ENCODE results near the gene COL15A1. TPM values are rescaled to one million over a fixed set of nuclear protein-coding genes. Genes with fewer than 3 reads are reported as not detected.

COL15A1 gene
- total RNA-seq, 1 experiment from 2014 or later, result 0.22 TPM

DNA sequence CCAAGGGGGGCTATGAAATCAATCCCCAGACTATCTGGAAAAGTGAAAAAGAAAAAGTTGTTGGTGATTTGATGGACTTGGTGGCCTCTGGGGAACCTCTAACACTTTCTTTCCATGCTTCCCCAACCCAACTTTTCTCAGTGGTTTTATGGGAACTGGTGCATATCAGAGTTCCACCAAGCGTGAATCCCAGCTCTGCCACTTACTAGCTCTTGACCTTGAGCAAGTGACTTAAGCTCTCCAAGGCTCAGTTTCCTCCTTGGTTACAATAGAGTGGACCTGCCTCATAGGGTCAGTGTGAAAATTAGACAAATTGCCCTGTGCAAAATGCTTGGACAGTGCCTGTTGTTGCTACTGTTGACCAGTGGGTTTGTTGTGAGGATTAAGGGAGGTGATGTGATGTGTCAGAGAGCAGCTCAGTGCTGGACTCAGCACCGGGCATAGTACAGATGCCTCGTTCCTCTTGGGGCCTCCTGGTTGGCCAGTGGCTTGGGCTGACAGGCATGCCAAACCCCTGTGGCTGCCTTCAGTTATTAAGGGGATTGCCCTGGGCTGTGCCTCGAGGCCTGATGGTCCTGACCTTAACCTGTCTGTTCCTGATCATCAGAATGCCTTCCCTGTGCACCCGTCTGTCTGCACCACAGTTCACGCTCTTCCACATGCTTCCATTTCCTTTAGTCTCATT lies 49.3 kb downstream of the COL15A1 start:
- Mint-ChIP-seq H3K36me3 (peaks cover 24% of the 10 kb centered on the region), H3K27ac (no peak overlapping the region), H3K9me3 (peaks cover 33% of the 10 kb centered on the region), H3K4me3 (no peak overlapping the region), H3K4me1 (peaks cover 3% of the 10 kb centered on the region; the same call in 1 of the 2 replicates), H3K27me3 (ENCODE audit: low read depth) (peaks cover 3% of the 10 kb centered on the region)
- TF ChIP-seq, protein P1, sequence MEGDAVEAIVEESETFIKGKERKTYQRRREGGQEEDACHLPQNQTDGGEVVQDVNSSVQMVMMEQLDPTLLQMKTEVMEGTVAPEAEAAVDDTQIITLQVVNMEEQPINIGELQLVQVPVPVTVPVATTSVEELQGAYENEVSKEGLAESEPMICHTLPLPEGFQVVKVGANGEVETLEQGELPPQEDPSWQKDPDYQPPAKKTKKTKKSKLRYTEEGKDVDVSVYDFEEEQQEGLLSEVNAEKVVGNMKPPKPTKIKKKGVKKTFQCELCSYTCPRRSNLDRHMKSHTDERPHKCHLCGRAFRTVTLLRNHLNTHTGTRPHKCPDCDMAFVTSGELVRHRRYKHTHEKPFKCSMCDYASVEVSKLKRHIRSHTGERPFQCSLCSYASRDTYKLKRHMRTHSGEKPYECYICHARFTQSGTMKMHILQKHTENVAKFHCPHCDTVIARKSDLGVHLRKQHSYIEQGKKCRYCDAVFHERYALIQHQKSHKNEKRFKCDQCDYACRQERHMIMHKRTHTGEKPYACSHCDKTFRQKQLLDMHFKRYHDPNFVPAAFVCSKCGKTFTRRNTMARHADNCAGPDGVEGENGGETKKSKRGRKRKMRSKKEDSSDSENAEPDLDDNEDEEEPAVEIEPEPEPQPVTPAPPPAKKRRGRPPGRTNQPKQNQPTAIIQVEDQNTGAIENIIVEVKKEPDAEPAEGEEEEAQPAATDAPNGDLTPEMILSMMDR (IDR thresholded peaks at IDR 0.05), result no peak
- TF ChIP-seq ZNF396 (CRISPR knock-in tag; IDR thresholded peaks at IDR 0.05; ENCODE audit: borderline replicate concordance), result no peak
- TF ChIP-seq, protein P2, sequence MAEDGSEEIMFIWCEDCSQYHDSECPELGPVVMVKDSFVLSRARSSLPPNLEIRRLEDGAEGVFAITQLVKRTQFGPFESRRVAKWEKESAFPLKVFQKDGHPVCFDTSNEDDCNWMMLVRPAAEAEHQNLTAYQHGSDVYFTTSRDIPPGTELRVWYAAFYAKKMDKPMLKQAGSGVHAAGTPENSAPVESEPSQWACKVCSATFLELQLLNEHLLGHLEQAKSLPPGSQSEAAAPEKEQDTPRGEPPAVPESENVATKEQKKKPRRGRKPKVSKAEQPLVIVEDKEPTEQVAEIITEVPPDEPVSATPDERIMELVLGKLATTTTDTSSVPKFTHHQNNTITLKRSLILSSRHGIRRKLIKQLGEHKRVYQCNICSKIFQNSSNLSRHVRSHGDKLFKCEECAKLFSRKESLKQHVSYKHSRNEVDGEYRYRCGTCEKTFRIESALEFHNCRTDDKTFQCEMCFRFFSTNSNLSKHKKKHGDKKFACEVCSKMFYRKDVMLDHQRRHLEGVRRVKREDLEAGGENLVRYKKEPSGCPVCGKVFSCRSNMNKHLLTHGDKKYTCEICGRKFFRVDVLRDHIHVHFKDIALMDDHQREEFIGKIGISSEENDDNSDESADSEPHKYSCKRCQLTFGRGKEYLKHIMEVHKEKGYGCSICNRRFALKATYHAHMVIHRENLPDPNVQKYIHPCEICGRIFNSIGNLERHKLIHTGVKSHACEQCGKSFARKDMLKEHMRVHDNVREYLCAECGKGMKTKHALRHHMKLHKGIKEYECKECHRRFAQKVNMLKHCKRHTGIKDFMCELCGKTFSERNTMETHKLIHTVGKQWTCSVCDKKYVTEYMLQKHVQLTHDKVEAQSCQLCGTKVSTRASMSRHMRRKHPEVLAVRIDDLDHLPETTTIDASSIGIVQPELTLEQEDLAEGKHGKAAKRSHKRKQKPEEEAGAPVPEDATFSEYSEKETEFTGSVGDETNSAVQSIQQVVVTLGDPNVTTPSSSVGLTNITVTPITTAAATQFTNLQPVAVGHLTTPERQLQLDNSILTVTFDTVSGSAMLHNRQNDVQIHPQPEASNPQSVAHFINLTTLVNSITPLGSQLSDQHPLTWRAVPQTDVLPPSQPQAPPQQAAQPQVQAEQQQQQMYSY (CRISPR knock-in tag; IDR thresholded peaks at IDR 0.05), result no peak
- TF ChIP-seq MXD4 (CRISPR knock-in tag; IDR thresholded peaks at IDR 0.05; ENCODE audit: borderline replicate concordance), result no peak
- TF ChIP-seq GRHL2 (CRISPR knock-in tag; IDR thresholded peaks at IDR 0.05; ENCODE audit: insufficient replicate concordance, severe bottlenecking), result no peak
- TF ChIP-seq, protein P3, sequence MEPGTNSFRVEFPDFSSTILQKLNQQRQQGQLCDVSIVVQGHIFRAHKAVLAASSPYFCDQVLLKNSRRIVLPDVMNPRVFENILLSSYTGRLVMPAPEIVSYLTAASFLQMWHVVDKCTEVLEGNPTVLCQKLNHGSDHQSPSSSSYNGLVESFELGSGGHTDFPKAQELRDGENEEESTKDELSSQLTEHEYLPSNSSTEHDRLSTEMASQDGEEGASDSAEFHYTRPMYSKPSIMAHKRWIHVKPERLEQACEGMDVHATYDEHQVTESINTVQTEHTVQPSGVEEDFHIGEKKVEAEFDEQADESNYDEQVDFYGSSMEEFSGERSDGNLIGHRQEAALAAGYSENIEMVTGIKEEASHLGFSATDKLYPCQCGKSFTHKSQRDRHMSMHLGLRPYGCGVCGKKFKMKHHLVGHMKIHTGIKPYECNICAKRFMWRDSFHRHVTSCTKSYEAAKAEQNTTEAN (CRISPR knock-in tag; IDR thresholded peaks at IDR 0.05), result no peak
- TF ChIP-seq, protein P4, sequence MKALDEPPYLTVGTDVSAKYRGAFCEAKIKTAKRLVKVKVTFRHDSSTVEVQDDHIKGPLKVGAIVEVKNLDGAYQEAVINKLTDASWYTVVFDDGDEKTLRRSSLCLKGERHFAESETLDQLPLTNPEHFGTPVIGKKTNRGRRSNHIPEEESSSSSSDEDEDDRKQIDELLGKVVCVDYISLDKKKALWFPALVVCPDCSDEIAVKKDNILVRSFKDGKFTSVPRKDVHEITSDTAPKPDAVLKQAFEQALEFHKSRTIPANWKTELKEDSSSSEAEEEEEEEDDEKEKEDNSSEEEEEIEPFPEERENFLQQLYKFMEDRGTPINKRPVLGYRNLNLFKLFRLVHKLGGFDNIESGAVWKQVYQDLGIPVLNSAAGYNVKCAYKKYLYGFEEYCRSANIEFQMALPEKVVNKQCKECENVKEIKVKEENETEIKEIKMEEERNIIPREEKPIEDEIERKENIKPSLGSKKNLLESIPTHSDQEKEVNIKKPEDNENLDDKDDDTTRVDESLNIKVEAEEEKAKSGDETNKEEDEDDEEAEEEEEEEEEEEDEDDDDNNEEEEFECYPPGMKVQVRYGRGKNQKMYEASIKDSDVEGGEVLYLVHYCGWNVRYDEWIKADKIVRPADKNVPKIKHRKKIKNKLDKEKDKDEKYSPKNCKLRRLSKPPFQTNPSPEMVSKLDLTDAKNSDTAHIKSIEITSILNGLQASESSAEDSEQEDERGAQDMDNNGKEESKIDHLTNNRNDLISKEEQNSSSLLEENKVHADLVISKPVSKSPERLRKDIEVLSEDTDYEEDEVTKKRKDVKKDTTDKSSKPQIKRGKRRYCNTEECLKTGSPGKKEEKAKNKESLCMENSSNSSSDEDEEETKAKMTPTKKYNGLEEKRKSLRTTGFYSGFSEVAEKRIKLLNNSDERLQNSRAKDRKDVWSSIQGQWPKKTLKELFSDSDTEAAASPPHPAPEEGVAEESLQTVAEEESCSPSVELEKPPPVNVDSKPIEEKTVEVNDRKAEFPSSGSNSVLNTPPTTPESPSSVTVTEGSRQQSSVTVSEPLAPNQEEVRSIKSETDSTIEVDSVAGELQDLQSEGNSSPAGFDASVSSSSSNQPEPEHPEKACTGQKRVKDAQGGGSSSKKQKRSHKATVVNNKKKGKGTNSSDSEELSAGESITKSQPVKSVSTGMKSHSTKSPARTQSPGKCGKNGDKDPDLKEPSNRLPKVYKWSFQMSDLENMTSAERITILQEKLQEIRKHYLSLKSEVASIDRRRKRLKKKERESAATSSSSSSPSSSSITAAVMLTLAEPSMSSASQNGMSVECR (CRISPR knock-in tag; IDR thresholded peaks at IDR 0.05; ENCODE audit: borderline replicate concordance), result no peak
- no peak for TF ChIP-seq NFE2L1 (CRISPR knock-in tag; IDR thresholded peaks at IDR 0.05)
- CTCF ChIA-PET, result no interaction called here
- POLR2A ChIA-PET, result no interaction called here
- ATAC-seq, result no peak
- no peak for DNase-seq (ENCODE audit: low spot score)

DNA sequence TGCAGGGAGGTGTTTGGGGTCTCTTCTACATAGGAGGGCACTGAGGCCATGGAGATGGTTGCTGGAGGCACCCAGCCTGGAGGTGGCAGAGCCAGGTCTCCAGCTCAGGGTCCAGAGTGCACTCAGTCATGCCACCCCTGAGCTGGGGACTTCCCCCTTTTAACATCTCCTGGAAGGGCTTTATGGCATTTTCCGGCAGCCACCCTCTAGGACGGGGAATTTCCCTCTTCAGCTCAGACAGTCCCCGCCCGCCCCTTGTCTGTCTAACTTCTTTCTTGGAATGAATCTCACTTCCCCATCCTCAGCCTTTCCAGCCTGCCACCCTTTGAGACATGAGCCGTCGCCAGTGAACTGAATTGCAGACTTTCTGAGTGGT lies 49.9 kb downstream of the COL15A1 start:
- Mint-ChIP-seq H3K4me1 (peaks cover 5% of the 10 kb centered on the region), H3K9me3 (peaks cover 33% of the 10 kb centered on the region), H3K27me3 (ENCODE audit: low read depth) (no peaks in the 10 kb centered on the region; the same call in 1 of the 2 replicates), H3K4me3 (no peak overlapping the region), H3K27ac (no peak overlapping the region), H3K36me3 (peaks cover 24% of the 10 kb centered on the region)
- POLR2A ChIA-PET, result no interaction called here
- TF ChIP-seq, protein P5, sequence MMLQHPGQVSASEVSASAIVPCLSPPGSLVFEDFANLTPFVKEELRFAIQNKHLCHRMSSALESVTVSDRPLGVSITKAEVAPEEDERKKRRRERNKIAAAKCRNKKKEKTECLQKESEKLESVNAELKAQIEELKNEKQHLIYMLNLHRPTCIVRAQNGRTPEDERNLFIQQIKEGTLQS (CRISPR knock-in tag; conservative IDR thresholded peaks at IDR 0.05), result no peak
- TF ChIP-seq PRRX2 (CRISPR knock-in tag; IDR thresholded peaks at IDR 0.05), result no peak
- no peak for TF ChIP-seq EMX1 (CRISPR knock-in tag; IDR thresholded peaks at IDR 0.05)
- TF ChIP-seq ZNF138 (CRISPR knock-in tag; conservative IDR thresholded peaks at IDR 0.05), result no peak
- TF ChIP-seq, protein P6, sequence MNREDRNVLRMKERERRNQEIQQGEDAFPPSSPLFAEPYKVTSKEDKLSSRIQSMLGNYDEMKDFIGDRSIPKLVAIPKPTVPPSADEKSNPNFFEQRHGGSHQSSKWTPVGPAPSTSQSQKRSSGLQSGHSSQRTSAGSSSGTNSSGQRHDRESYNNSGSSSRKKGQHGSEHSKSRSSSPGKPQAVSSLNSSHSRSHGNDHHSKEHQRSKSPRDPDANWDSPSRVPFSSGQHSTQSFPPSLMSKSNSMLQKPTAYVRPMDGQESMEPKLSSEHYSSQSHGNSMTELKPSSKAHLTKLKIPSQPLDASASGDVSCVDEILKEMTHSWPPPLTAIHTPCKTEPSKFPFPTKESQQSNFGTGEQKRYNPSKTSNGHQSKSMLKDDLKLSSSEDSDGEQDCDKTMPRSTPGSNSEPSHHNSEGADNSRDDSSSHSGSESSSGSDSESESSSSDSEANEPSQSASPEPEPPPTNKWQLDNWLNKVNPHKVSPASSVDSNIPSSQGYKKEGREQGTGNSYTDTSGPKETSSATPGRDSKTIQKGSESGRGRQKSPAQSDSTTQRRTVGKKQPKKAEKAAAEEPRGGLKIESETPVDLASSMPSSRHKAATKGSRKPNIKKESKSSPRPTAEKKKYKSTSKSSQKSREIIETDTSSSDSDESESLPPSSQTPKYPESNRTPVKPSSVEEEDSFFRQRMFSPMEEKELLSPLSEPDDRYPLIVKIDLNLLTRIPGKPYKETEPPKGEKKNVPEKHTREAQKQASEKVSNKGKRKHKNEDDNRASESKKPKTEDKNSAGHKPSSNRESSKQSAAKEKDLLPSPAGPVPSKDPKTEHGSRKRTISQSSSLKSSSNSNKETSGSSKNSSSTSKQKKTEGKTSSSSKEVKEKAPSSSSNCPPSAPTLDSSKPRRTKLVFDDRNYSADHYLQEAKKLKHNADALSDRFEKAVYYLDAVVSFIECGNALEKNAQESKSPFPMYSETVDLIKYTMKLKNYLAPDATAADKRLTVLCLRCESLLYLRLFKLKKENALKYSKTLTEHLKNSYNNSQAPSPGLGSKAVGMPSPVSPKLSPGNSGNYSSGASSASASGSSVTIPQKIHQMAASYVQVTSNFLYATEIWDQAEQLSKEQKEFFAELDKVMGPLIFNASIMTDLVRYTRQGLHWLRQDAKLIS (CRISPR knock-in tag; IDR thresholded peaks at IDR 0.05; ENCODE audit: borderline replicate concordance), result no peak
- TF ChIP-seq TCF7 (CRISPR knock-in tag; IDR thresholded peaks at IDR 0.05; ENCODE audit: low read depth), result no peak
- ATAC-seq (no peak), DNase-seq (ENCODE audit: low spot score) (no peak)
- CTCF ChIA-PET, result interaction anchor here (0.8 kb wide), 1 partner anchor 148 kb away, joined by 3 read pairs; no protein-coding TSS in a partner anchor

Data from WTC11 (cell line).